NCI-H2107 treated with DMSO at 0.1 percent for 48 hours (cell line): ENCODE measurements around the gene SCAPER.

Source experiments
- DNase-seq: peaks from one replicate; lab custom pipeline; 2025; ENCODE audit not compliant: unreplicated experiment; lab: John Stamatoyannopoulos, UW

The SCAPER gene, protein sequence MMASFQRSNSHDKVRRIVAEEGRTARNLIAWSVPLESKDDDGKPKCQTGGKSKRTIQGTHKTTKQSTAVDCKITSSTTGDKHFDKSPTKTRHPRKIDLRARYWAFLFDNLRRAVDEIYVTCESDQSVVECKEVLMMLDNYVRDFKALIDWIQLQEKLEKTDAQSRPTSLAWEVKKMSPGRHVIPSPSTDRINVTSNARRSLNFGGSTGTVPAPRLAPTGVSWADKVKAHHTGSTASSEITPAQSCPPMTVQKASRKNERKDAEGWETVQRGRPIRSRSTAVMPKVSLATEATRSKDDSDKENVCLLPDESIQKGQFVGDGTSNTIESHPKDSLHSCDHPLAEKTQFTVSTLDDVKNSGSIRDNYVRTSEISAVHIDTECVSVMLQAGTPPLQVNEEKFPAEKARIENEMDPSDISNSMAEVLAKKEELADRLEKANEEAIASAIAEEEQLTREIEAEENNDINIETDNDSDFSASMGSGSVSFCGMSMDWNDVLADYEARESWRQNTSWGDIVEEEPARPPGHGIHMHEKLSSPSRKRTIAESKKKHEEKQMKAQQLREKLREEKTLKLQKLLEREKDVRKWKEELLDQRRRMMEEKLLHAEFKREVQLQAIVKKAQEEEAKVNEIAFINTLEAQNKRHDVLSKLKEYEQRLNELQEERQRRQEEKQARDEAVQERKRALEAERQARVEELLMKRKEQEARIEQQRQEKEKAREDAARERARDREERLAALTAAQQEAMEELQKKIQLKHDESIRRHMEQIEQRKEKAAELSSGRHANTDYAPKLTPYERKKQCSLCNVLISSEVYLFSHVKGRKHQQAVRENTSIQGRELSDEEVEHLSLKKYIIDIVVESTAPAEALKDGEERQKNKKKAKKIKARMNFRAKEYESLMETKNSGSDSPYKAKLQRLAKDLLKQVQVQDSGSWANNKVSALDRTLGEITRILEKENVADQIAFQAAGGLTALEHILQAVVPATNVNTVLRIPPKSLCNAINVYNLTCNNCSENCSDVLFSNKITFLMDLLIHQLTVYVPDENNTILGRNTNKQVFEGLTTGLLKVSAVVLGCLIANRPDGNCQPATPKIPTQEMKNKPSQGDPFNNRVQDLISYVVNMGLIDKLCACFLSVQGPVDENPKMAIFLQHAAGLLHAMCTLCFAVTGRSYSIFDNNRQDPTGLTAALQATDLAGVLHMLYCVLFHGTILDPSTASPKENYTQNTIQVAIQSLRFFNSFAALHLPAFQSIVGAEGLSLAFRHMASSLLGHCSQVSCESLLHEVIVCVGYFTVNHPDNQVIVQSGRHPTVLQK (N-terminal part only)

DNA sequence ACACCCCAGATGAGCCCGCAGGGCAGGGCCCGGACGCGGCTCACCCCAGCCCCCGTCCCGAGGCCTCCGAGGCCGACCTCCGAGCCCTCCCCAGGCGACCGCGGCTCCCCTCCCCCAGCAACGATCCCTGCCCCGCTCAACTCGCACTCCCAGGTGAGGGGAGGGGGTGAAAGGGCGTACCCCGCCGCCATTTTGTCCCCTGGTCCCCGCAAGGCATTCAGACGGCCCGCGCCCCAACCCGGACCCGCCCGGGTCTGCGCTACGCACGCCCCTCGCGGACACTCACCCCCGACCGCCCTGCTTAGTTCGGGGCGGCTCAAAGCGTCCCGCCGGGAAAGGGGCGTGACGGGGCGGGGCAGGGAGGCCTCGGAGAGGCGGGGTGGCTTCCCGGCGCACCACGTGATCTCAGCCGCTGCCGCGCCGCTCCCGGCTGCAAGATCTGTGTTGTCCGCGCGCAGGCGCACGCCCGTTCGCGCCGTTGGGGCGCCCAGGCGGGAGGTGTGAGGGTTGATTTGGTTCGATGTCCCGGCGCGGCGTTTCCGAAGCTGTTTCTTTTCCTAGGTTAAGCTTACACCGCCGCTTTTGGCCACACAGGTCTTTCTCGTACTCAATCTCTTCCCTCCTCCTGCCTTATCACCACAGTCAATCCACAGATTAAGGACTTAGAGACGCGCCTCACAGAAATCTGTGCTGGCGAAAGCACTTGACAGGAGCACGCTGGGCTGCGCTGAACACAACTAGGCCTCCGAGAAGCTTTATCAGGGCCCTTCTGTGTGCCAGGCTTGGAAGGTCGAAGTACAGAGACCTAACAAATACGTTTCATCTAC lies at the start of gene SCAPER:
SCAPER (minus strand) TSS at position 328 of the 827 bp plus-strand sequence. CDS start 21,523 bp downstream, outside the sequence.
- peak; percentile 55 for DNase-seq

DNA sequence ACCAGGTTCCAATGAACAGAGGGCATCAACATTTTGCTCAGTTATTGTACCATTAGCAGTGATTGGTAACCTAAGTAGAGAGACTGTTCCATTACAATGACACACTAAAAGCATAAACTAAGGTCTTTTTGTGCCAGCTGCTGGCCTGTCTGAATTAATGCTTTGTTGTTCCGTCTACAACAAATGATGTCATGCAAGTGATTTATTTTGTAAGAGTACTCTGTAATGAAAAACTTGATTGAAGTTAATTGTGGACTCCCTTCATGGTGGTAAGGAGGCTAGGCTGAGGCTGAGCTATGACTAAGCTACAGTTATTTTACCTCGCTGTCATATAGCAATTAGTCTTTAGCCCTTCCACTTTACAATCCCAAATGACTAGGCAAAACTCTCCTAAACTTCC lies 49.6 kb upstream of the SCAPER start:
- DNase-seq: no peak

DNA sequence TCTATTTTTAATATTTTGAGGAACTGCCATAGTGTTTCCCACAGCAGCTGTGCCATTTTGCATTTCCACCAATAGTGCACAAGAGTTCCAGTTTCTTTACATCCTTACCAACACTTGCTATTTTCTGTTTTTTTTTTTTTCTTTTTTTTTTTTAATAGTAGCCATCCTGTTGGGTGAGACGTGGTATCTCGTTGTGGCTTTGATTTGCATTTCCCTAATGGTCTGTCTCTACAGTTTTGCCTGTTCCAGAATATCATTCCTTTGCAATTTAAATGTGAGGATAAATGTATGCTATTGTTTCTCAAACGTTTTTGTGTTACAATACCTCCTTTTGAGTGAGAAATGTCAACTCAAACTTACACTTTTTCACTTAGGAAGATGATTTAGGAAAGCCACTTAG lies 48.8 kb upstream of the SCAPER start:
- DNase-seq: no peak

- no peak for DNase-seq
These were observed 46.1 kb upstream of the SCAPER start for GRCh38 chr15:76951220-76951619.

GRCh38 chr15:76947454-76947853 lies 42.3 kb upstream of the SCAPER start:
- DNase-seq: no peak

DNA sequence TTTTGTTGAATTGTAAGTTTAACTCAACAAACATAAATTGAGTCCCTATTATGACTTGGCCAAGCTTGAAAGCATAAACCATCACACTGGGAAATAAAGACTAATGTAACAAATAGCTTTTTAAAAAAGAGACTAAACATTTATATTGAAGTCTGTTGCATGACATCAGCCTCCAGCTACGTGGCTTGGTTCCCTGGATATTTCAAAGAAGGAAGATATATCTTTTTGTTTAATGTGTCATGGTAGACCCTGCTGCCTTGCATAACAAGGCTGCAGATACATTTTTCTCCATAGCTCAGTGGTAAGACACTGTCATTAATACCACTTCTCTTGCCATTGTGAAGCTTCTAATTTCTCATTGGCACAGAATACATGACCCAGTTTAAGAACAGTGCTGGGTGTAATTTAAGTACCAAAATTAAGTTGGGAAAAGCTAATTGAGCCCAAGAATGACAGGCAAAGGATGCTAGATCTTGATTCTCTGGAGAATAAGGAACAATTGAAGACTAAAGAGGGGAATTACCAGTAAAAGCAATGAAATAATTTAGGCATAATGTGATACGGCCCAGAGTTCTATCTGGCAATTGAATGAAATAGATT lies 40.5 kb upstream of the SCAPER start:
- DNase-seq: no peak

GRCh38 chr15:76942331-76942730 lies 37.2 kb upstream of the SCAPER start:
- no peak for DNase-seq

DNA sequence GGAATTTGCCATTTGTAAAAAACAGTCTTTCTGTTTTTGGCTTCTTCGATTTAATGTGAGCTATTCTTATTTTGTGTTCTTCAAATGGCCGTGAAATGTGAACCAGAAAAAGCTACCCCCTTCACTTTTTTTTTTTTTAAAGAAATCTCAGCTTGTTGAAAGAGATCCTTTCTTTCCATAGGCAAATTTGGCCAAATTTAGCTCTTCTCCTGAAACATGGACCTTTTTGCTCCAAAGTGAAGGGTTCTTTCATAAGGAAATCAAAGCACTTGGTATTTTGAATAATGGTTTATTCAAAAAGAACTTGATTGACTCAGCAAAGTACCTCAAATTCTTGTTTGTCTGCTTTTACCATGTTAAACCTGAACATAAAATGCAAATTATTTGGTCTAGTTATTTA lies 36.5 kb upstream of the SCAPER start:
- no peak for DNase-seq

GRCh38 chr15:76939715-76940114 lies 34.6 kb upstream of the SCAPER start:
- DNase-seq: no peak

GRCh38 chr15:76938752-76939151 lies 33.6 kb upstream of the SCAPER start:
- DNase-seq: no peak

DNA sequence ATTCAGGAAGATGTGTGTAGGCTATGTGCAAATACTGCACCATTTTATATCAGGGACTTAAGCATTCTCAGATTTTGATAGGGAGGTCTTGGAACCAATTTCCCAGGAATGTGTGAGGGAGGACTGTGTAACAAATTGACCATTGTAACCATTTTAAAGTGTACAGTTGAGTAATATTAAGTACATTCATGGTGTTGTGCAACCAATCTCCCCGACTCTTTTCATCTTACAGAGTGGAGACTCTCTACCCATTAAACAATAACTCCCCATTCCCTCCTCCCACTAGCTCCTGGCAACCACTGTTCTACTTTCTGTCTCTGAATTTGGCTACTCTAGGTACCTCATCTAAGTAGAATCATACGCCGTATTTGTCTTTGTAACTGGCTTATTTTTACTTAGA lies 31.5 kb upstream of the SCAPER start:
- DNase-seq: no peak

DNA sequence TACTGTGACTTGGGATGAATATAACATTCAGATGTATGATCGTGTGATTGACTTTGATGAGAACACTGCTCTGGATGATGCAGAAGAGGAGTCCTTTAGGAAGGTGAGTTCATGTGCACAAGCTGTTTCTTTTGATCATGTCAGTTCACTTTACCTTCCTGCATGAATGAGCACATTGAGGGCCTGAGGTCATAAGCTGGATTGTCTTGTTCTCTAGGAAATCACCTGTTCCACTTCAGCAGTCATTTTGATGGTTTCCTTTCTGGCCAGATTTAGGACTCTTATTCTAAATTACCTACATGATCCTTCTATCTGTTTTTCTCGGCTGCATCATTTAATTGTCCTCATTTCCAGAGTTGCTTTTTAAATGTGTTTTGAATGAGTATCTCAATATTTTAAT lies 30.5 kb upstream of the SCAPER start:
- peak; percentile 37 for DNase-seq

DNA sequence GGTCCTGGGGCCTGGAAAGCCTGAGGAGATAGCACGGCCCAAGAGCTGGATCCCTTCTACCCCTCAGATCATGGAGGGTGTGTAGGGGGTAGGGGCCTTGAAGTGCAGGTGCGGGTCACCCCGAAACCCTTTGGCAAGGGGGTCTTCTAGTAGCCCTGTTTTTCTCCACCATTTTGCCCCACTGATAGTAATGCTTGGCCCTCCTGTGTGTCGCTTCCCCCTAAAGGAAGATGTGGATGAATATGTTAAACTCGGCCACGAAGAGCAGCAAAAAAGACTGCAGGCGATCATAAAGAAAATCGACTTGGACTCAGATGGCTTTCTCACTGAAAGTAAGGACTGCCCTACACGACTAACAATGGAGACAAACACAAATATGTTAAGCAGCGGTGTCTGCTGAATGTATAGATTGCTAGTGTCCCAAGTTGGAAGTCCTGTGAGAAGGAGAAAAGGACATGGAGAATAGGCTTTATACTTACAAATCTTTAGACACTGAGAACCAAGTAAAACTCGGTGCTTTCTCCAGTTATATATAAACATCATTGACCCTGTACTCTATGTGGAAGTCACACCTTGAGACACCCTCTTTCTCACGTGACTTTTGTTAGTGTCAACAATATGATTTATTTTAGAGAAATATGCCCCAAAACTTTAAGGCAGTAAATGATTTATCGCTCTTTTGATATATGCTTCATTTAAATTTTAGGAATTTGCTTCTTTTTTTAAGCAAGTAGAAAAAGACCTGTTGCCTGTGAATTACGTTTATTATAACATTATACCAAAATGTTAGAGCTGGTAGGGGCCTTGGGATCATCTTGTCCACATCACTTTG lies 27.2 kb upstream of the SCAPER start:
- no peak for DNase-seq

- peak; percentile 37 for DNase-seq
These were observed 26.4 kb upstream of the SCAPER start, which contains the start of gene RCN2 for GRCh38 chr15:76931397-76932134. RCN2 (plus strand) TSS chr15:76931749; CDS start chr15:76931842, 93 bp downstream.

DNA sequence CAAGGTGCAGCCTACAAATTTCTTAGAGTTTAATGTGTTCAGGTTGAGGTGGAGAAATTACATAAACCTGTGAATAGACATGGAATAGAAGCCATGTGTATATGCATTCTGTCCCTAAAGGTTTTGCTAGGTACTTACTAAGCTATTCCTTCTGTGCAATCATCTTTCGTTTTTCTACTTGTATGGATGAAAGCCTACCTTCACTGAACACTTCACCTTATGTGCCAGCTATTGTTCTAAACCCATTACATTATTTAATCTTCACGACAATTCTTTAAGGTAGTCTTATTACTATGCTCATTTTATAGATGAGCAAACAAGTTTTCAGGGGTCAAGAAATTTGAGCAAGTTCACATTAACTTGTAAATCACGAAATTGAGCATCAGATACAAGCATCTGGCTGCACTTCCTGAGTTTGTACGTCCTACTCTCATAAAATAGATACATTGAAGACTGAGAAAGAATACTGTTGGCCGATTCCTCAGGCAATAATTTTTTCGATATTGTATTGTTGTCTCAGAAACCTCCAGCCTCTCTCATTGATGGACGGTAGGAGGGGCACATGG lies 25.8 kb upstream of the SCAPER start:
- DNase-seq: no peak

DNA sequence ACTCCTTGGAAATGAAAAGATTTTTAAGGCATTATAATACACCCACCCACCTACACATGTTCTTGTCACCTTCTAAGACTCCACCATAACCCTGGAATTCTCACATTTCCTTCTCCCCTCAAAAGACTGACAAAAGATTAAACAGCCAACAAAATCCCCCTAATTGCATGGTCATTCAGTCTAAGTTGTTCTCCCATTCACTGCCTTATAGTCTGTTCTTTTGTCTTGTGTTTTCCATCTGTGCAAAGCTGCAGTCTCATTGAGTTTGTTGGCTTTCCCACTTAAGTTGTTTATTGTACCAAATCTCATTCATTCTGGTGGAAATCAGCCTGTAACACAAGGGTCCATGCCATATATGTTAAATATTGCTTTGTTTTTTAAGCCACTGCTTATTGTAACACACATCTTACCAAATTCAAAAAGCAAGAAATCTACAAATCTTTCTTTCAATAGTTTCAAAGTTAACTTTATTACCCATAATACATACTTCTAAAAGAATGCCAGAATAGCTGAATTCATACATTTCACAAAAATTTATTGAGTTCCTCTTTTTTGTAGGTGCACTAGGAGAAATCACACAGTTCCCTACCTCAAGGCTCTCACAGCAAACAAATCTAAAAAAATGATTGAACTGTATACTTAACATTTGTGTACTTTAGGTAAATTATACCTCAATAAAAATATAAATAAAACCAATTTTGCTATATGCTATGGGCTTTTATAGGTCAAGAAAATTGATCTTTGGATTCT lies 24.0 kb upstream of the SCAPER start:
- DNase-seq: no peak

GRCh38 chr15:76928201-76928600 lies 23.1 kb upstream of the SCAPER start:
- DNase-seq: no peak
